ENCODE results near the gene LRSAM1. TPM values are rescaled to one million over a fixed set of nuclear protein-coding genes. Genes with fewer than 3 reads are reported as not detected.

The LRSAM1 gene
- total and polyA plus RNA-seq, 9 of the 15 experiments (the other 6 are each of a cell fraction or from before 2014, with no cell fraction given), result 0.07 to 16.2 (median 4.7) TPM

DNA sequence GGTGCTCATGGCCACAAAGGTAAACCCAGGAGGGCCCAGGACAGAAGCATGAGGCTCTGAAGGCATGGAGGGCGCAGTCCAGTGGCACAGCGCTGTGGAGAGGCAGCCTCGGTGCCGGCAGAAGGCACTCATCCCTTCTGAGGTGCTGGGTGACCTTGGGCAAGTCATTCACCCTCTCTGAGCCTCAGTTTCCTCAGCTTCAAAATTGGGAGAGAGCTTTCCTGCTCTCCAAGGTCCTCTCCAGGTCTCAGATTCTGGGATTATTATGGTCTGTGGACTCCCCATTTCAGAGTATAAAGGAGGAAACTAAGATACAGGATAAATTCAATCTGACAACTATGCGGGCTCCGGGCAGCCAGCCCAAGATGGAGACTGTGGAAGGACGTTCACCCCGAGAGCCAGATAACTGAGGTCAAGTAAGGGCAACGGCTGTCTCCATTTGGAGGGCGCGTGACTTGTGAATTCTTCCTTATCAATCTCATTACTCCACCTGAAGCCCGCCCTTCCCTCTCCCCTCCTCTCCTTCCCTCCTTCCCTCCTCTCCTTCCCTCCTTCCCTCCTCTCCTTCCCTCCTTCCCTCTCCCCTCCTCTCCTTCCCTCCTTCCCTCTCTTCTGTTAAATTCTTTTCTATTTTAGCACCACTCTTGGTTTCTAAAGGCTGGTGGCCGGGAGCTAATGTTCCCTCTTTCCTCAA is 58.1 kb downstream of the LRSAM1 start (continued):
- TF ChIP-seq, protein P1, sequence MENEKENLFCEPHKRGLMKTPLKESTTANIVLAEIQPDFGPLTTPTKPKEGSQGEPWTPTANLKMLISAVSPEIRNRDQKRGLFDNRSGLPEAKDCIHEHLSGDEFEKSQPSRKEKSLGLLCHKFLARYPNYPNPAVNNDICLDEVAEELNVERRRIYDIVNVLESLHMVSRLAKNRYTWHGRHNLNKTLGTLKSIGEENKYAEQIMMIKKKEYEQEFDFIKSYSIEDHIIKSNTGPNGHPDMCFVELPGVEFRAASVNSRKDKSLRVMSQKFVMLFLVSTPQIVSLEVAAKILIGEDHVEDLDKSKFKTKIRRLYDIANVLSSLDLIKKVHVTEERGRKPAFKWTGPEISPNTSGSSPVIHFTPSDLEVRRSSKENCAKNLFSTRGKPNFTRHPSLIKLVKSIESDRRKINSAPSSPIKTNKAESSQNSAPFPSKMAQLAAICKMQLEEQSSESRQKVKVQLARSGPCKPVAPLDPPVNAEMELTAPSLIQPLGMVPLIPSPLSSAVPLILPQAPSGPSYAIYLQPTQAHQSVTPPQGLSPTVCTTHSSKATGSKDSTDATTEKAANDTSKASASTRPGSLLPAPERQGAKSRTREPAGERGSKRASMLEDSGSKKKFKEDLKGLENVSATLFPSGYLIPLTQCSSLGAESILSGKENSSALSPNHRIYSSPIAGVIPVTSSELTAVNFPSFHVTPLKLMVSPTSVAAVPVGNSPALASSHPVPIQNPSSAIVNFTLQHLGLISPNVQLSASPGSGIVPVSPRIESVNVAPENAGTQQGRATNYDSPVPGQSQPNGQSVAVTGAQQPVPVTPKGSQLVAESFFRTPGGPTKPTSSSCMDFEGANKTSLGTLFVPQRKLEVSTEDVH (IDR thresholded peaks at IDR 0.05; ENCODE audit: low read depth, partially characterized antibody), result no peak
- peak; percentile 44; the same call in 1 of the 2 replicates for TF ChIP-seq PTTG1 (tag; IDR thresholded peaks at IDR 0.05; ENCODE audit: low read depth)
- no peak for TF ChIP-seq RFX7 (CRISPR knock-in tag; IDR thresholded peaks at IDR 0.05)
- TF ChIP-seq ZNF282 (CRISPR knock-in tag; IDR thresholded peaks at IDR 0.05), result no peak
- TF ChIP-seq LCOR (CRISPR knock-in tag; IDR thresholded peaks at IDR 0.05), result no peak
- TF ChIP-seq, protein P2, sequence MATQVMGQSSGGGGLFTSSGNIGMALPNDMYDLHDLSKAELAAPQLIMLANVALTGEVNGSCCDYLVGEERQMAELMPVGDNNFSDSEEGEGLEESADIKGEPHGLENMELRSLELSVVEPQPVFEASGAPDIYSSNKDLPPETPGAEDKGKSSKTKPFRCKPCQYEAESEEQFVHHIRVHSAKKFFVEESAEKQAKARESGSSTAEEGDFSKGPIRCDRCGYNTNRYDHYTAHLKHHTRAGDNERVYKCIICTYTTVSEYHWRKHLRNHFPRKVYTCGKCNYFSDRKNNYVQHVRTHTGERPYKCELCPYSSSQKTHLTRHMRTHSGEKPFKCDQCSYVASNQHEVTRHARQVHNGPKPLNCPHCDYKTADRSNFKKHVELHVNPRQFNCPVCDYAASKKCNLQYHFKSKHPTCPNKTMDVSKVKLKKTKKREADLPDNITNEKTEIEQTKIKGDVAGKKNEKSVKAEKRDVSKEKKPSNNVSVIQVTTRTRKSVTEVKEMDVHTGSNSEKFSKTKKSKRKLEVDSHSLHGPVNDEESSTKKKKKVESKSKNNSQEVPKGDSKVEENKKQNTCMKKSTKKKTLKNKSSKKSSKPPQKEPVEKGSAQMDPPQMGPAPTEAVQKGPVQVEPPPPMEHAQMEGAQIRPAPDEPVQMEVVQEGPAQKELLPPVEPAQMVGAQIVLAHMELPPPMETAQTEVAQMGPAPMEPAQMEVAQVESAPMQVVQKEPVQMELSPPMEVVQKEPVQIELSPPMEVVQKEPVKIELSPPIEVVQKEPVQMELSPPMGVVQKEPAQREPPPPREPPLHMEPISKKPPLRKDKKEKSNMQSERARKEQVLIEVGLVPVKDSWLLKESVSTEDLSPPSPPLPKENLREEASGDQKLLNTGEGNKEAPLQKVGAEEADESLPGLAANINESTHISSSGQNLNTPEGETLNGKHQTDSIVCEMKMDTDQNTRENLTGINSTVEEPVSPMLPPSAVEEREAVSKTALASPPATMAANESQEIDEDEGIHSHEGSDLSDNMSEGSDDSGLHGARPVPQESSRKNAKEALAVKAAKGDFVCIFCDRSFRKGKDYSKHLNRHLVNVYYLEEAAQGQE (IDR thresholded peaks at IDR 0.05; ENCODE audit: borderline replicate concordance), result no peak
- TF ChIP-seq, protein P2 (CRISPR knock-in tag; IDR thresholded peaks at IDR 0.05; ENCODE audit: low read depth), result no peak
- 0 out of 2 replicates have a peak, but pooled peaks have one; percentile 66 for TF ChIP-seq ZNF175 (CRISPR knock-in tag; IDR thresholded peaks at IDR 0.05; ENCODE audit: low read depth)
- TF ChIP-seq, protein P3, sequence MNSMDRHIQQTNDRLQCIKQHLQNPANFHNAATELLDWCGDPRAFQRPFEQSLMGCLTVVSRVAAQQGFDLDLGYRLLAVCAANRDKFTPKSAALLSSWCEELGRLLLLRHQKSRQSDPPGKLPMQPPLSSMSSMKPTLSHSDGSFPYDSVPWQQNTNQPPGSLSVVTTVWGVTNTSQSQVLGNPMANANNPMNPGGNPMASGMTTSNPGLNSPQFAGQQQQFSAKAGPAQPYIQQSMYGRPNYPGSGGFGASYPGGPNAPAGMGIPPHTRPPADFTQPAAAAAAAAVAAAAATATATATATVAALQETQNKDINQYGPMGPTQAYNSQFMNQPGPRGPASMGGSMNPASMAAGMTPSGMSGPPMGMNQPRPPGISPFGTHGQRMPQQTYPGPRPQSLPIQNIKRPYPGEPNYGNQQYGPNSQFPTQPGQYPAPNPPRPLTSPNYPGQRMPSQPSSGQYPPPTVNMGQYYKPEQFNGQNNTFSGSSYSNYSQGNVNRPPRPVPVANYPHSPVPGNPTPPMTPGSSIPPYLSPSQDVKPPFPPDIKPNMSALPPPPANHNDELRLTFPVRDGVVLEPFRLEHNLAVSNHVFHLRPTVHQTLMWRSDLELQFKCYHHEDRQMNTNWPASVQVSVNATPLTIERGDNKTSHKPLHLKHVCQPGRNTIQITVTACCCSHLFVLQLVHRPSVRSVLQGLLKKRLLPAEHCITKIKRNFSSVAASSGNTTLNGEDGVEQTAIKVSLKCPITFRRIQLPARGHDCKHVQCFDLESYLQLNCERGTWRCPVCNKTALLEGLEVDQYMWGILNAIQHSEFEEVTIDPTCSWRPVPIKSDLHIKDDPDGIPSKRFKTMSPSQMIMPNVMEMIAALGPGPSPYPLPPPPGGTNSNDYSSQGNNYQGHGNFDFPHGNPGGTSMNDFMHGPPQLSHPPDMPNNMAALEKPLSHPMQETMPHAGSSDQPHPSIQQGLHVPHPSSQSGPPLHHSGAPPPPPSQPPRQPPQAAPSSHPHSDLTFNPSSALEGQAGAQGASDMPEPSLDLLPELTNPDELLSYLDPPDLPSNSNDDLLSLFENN (IDR thresholded peaks at IDR 0.05; ENCODE audit: low read depth in 2 of 2, low read length in 2 of 2), result no peak
- TF ChIP-seq HCFC1 (IDR thresholded peaks at IDR 0.05; ENCODE audit: low read depth, low read length), result no peak
- TF ChIP-seq RBM25 (IDR thresholded peaks at IDR 0.05; ENCODE audit: low read depth, low read length, severe bottlenecking), result no peak
- TF ChIP-seq HOXB6 (CRISPR knock-in tag; IDR thresholded peaks at IDR 0.05; ENCODE audit: borderline replicate concordance), result no peak
- no peak for TF ChIP-seq ZNF12 (CRISPR knock-in tag; IDR thresholded peaks at IDR 0.05)

Measured in K562 (cell line).